OCI-LY1 (cell line): ENCODE results near the gene GCN1.
"Not testable (repeated sequence)": the region's sequence is repeated elsewhere in the genome, so short reads cannot be mapped to it uniquely, and the experiment has no call there.

Experiments used
- H2AFZ ChIP-seq: fragments of 200-600 bp; sonication (generic), shearing (Covaris generic); 2 replicates; pipeline ENCODE4 v1.6.0; 2014; ENCODE audit warnings: antibody characterized with exemption, mild to moderate bottlenecking, low read length
- H3F3A ChIP-seq: fragments of 200-600 bp; sonication (generic), shearing (Covaris generic); 2 replicates; pipeline ENCODE4 v1.6.0; 2014; ENCODE audit warnings: mild to moderate bottlenecking, antibody characterized with exemption, low read length, moderate library complexity; ENCODE audit not compliant: insufficient read depth
- H3K27ac ChIP-seq: fragments of 200-600 bp; sonication (generic); 2 replicates; pipeline ENCODE4 v1.5.1; 2014; ENCODE audit warnings: low read length, mixed run types, mild to moderate bottlenecking, low read depth; ENCODE audit not compliant: poor library complexity, severe bottlenecking
- H3K27me3 ChIP-seq: fragments of 200-600 bp; sonication (generic); 2 replicates; pipeline ENCODE4 v1.6.0; 2014; ENCODE audit warnings: antibody characterized with exemption, mild to moderate bottlenecking, low read length, moderate library complexity; ENCODE audit not compliant: insufficient read depth
- H3K36me3 ChIP-seq: fragments of 200-600 bp; sonication (generic); 2 replicates; pipeline ENCODE4 v1.6.1; 2014; ENCODE audit warnings: mild to moderate bottlenecking, antibody characterized with exemption, low read length, moderate library complexity, mixed read lengths; ENCODE audit not compliant: insufficient read depth
- H3K4me1 ChIP-seq: fragments of 200-600 bp; sonication (generic); 2 replicates; pipeline ENCODE4 v1.5.1; 2014; ENCODE audit warnings: mild to moderate bottlenecking, low read length, moderate library complexity; ENCODE audit not compliant: insufficient read depth, severe bottlenecking
- H3K4me2 ChIP-seq: fragments of 200-600 bp; sonication (generic), shearing (Covaris generic); 2 replicates; pipeline ENCODE4 v1.6.1; 2014; ENCODE audit warnings: low read length
- H3K4me3 ChIP-seq: fragments of 200-600 bp; sonication (generic); 2 replicates; pipeline ENCODE4 v1.5.1; 2014; ENCODE audit warnings: low read length, low read depth, mild to moderate bottlenecking, mixed read lengths; ENCODE audit not compliant: poor library complexity, severe bottlenecking
- H3K79me2 ChIP-seq: fragments of 200-600 bp; shearing (Covaris generic); 2 replicates; pipeline ENCODE4 v1.6.1; 2016; ENCODE audit warnings: mixed run types, low read length, mixed read lengths; ENCODE audit not compliant: insufficient read depth
- H3K9ac ChIP-seq: fragments of 200-600 bp; sonication (generic), shearing (Covaris generic); 2 replicates; pipeline ENCODE4 v1.6.1; 2014; ENCODE audit warnings: mild to moderate bottlenecking, low read length, mixed read lengths
- H3K9me2 ChIP-seq: fragments of 200-600 bp; sonication (generic), shearing (Covaris generic); 2 replicates; pipeline ENCODE4 v1.6.1; 2014; ENCODE audit warnings: low read depth, mild to moderate bottlenecking, low read length, mixed read lengths
- H3K9me3 ChIP-seq: fragments of 200-600 bp; shearing (Covaris generic); 2 replicates; pipeline ENCODE4 v1.6.1; 2014; ENCODE audit warnings: low read length, mixed read lengths
- H4K20me1 ChIP-seq: fragments of 200-600 bp; sonication (generic), shearing (Covaris generic); 2 replicates; pipeline ENCODE4 v1.6.0; 2016; ENCODE audit warnings: mild to moderate bottlenecking, low read length; ENCODE audit not compliant: insufficient read depth
- CTCF ChIP-seq: fragments of 200-600 bp; sonication (generic), shearing (Covaris generic); IDR thresholded peaks from 2 replicates; pipeline ENCODE4 v1.5.1; 2017; ENCODE audit warnings: mild to moderate bottlenecking, antibody characterized with exemption, low read length, moderate library complexity, mixed read lengths
- EZH2 ChIP-seq: fragments of 200-600 bp; sonication (generic), shearing (Covaris generic); IDR thresholded peaks from 2 replicates; pipeline ENCODE4 v1.8.0; 2017; ENCODE audit warnings: borderline replicate concordance, mixed run types, mild to moderate bottlenecking, antibody characterized with exemption, low read length, moderate library complexity, mixed read lengths

The GCN1 gene

DNA sequence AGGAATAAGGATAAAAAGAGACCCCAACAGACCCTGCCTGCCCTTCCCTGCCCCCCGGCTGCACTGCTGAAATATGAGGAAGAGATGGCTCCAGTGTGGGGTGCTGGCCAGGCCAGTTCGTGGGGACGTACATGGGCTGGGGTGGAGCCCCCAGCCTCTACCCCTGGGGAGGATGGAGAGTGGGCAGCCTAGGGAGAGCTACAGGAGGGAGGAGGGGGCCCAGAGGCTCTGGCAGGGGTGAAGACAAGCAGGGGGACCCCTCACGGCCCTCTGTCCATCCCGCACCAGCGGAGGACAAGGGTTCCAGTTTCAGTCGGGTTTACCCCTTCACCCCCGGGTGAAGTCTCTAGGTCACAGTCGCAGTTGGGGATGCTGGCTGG, 17.4 kb upstream of the GCN1 start:
- Histone ChIP-seq H3K9me2 (no peaks in the 10 kb centered on the region), H3K36me3 (peaks cover 22% of the 10 kb centered on the region; the same call in 1 of the 2 replicates), H3K9me3 (no peaks in the 10 kb centered on the region), H3K79me2 (no peaks in the 10 kb centered on the region), H3K4me3 (no peak overlapping the region), H3K9ac (no peak overlapping the region), H3K27me3 (no peaks in the 10 kb centered on the region; the same call in 1 of the 2 replicates), H4K20me1 (no peaks in the 10 kb centered on the region), H3K27ac (no peak overlapping the region), H3K4me1 (no peaks in the 10 kb centered on the region), H3K4me2 (no peak overlapping the region), H2AFZ (no peak overlapping the region), H3F3A (no peaks in the 10 kb centered on the region)
- TF ChIP-seq EZH2 (no peak), CTCF (no peak)

DNA sequence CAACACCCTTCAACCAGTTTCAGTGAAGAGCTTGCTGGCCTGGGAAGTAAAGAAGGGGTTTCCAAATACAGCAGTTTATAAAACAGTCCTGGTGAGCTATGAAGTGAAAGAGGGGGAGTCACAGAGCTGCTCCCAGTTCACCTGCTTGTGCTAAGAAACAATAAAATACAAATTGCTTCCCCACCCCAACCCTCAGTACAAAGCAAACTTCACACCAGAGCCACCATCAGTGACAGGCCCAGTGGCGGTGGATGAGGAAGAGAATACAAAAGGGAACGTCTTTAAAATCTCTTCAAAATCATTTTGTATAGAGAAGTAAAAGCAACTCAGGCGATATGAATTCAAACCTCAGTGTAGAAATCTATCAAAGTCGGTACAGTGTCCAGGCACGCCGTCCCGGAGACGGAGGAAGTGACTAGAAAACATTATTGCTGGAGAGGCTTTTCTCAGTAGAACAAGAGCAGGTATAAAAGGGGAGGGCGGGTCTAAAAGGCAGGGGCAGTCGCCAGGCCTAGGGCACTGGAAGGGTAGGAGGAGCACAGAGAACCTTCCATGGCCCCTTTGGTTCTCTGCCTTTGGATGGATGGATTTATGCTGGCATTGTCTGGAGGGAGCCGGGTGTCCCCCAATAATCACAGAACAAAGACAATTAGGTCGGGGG, 16.9 kb upstream of the GCN1 start:
- Histone ChIP-seq H3K4me2 (no peak overlapping the region), H3K4me3 (no peak overlapping the region), H3K27me3 (no peaks in the 10 kb centered on the region), H4K20me1 (no peaks in the 10 kb centered on the region), H3K36me3 (peaks cover 22% of the 10 kb centered on the region; the same call in 1 of the 2 replicates), H3F3A (no peaks in the 10 kb centered on the region), H3K27ac (no peak overlapping the region), H2AFZ (no peak overlapping the region), H3K9me2 (no peaks in the 10 kb centered on the region), H3K79me2 (no peaks in the 10 kb centered on the region), H3K4me1 (no peaks in the 10 kb centered on the region), H3K9me3 (no peaks in the 10 kb centered on the region), H3K9ac (no peak overlapping the region)
- no peak for TF ChIP-seq EZH2

DNA sequence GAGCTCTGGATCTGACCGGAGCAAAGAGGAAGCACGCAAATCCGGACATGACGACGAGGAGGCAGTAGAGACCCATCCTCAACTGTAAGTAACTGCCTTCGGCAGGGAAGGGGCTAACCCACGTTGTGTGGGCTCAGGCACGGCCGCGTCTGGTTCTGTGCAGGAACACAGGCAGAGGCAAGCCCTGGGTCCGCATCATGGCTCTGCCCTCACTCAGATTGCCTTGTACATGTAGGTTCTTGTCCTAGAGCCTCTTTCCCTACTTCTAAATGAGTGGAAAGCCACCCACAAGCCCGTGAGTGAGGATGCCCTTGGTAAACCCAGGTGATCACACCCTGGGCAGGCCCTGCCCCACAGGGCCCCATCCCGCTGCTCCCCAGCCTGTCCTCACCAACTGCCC, 15.3 kb upstream of the GCN1 start:
- Histone ChIP-seq H3K27me3 (no peaks in the 10 kb centered on the region), H3K9ac (no peak overlapping the region), H3K27ac (no peak overlapping the region), H3F3A (no peaks in the 10 kb centered on the region), H3K79me2 (no peaks in the 10 kb centered on the region), H3K9me2 (no peaks in the 10 kb centered on the region), H3K4me3 (no peak overlapping the region), H4K20me1 (no peaks in the 10 kb centered on the region), H3K9me3 (no peaks in the 10 kb centered on the region), H2AFZ (no peak overlapping the region), H3K4me2 (no peak overlapping the region), H3K36me3 (peaks cover 22% of the 10 kb centered on the region; the same call in 1 of the 2 replicates), H3K4me1 (no peaks in the 10 kb centered on the region)
- TF ChIP-seq CTCF (no peak), EZH2 (no peak)

DNA sequence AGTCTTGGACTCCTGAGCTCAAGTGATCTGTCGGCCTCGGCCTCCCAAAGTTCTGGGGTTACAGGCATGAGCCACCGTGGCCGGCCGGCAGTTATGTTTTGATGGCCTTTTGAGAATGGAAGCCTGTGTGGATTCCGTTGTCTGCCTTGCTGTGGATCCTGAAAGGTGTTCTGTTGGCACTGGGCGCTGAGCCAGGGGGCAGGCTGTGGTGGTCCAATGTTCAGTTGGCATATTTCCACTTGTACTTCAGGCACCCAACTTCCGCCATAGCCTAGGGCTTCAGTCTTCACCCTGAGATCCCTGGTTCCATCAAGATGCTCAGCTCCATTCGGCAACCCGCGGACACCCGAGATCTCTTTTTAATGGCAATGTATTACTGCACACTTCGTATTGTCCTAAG, 12.7 kb upstream of the GCN1 start:
- no peak for TF ChIP-seq EZH2
- no peak for TF ChIP-seq CTCF
- no peaks in the 10 kb centered on the region for H4K20me1 ChIP-seq
- peaks cover 22% of the 10 kb centered on the region; the same call in 1 of the 2 replicates for H3K36me3 ChIP-seq

GRCh38 chr12:120206781-120207180, 12.3 kb upstream of the GCN1 start:
- peaks cover 22% of the 10 kb centered on the region; the same call in 1 of the 2 replicates for H3K36me3 ChIP-seq
- not testable (repeated sequence) for H3K9me2 ChIP-seq, H3K27ac ChIP-seq, H3K79me2 ChIP-seq, H3F3A ChIP-seq, H3K4me2 ChIP-seq, H3K9me3 ChIP-seq, H3K4me3 ChIP-seq, H2AFZ ChIP-seq, H3K4me1 ChIP-seq, H4K20me1 ChIP-seq, H3K27me3 ChIP-seq, H3K9ac ChIP-seq

More for the DNA sequence above, 12.7 kb upstream of the GCN1 start:
- Histone ChIP-seq H2AFZ (no peak overlapping the region), H3K9me2 (no peaks in the 10 kb centered on the region), H3F3A (no peaks in the 10 kb centered on the region), H3K4me1 (peaks cover 3% of the 10 kb centered on the region), H3K9ac (no peak overlapping the region), H3K79me2 (no peaks in the 10 kb centered on the region), H3K4me2 (no peak overlapping the region), H3K4me3 (no peak overlapping the region), H3K9me3 (no peaks in the 10 kb centered on the region), H3K27ac (no peak overlapping the region), H3K27me3 (no peaks in the 10 kb centered on the region)
